Karpas-422 (cell line): Measurements from ENCODE around the gene HOMER2. TPM values are rescaled to one million over a fixed set of nuclear protein-coding genes. Genes with fewer than 3 reads are reported as not detected.

ENCODE experiments used
- total RNA-seq: library from RNA; depleted of rRNA; stranded (reverse); fragments of >200 nt; shearing (Covaris generic); gene quantifications from 2 replicates; pipeline ENCODE4 v1.2.3, GENCODE V29; 2014; ENCODE audit warnings: low replicate concordance; rRNA removed

The HOMER2 gene
- total RNA-seq, 1 experiment from 2014 or later: 30.4 TPM

Other genes starting within 250 kb of the HOMER2 start
- gene AP3B2, start 242.8 kb downstream of the HOMER2 start, total RNA-seq: 3.0 TPM in 1 of 2 replicates, not detected in the other
- gene FSD2, start 146.7 kb downstream of the HOMER2 start, total RNA-seq: 0.67 TPM in 1 of 2 replicates, not detected in the other
- gene WHAMM, start 143.1 kb downstream of the HOMER2 start, total RNA-seq: 7.2 and 8.3 TPM in 2 replicates
- 37.5 and 45.9 TPM in 2 replicates for gene RAMAC, start 33.5 kb upstream of the HOMER2 start, total RNA-seq
- 30.4 and 43.9 TPM in 2 replicates for gene C15orf40, start 58.9 kb upstream of the HOMER2 start, total RNA-seq
- gene BTBD1, start 114.5 kb upstream of the HOMER2 start, total RNA-seq: 113 and 140 TPM in 2 replicates
- gene TM6SF1, start 154.9 kb upstream of the HOMER2 start, total RNA-seq: not detected in 2 replicates